IMR-90 (cell line): ENCODE results near the gene DIPK1B. TPM values are rescaled to one million over a fixed set of nuclear protein-coding genes. Genes with fewer than 3 reads are reported as not detected.

Experiments used
- ATAC-seq: fragments of 200-7000 bp; cut with Tn5 transposase; 2 replicates; pipeline ENCODE4 v1.9.1; 2020; ENCODE audit warnings: low read depth, mild to moderate bottlenecking, moderate library complexity
- BruUV-seq: library from RNA; stranded (reverse); fragments of 400-500 nt; replicated peaks from 2 replicates; lab custom pipeline; 2021; lab: Mats Ljungman, UMichigan
- CTCF ChIA-PET: fragments of 300-600 bp; formaldehyde crosslinking; extraction: SDS; loops from one replicate; lab custom pipeline; 2021; ENCODE audit warnings: antibody characterized with exemption; lab: Yijun Ruan, JAX
- POLR2A ChIA-PET: fragments of 300-600 bp; sonication (Branson Sonifier 250); formaldehyde crosslinking; loops from one replicate; lab custom pipeline; 2022; ENCODE audit warnings: antibody characterized with exemption; ENCODE audit not compliant: unreplicated experiment; lab: Charles Lee
- DNase-seq: peaks from one replicate; pipeline ENCODE4 v3.0.0; 2013
- H2AFZ ChIP-seq: replicated peaks from 2 replicates; pipeline ENCODE3; 2013; ENCODE audit warnings: low read length, mild to moderate bottlenecking; ENCODE audit not compliant: poor library complexity
- H2AK5ac ChIP-seq: 2 replicates; pipeline ENCODE4 v1.6.1; 2013; ENCODE audit warnings: low read depth, low read length, inconsistent platforms
- H2AK9ac ChIP-seq: replicated peaks from 2 replicates; pipeline ENCODE3; 2013; ENCODE audit warnings: mild to moderate bottlenecking, low read depth, low read length, moderate library complexity; ENCODE audit not compliant: poor library complexity
- H2BK120ac ChIP-seq: 2 replicates; pipeline ENCODE4 v1.6.1; 2013; ENCODE audit warnings: low read depth, low read length, inconsistent platforms
- H2BK15ac ChIP-seq: 3 replicates; pipeline ENCODE4 v1.6.1; 2013; ENCODE audit warnings: low read depth, low read length, inconsistent platforms
- H2BK20ac ChIP-seq: 2 replicates; pipeline ENCODE4 v1.6.1; 2013; ENCODE audit warnings: low read depth, mild to moderate bottlenecking, inconsistent platforms, low read length, moderate library complexity
- H2BK5ac ChIP-seq: 2 replicates; pipeline ENCODE4 v1.6.1; 2013; ENCODE audit warnings: mild to moderate bottlenecking, low read depth, low read length, inconsistent platforms; ENCODE audit not compliant: poor library complexity, severe bottlenecking
- H3K14ac ChIP-seq: replicated peaks from 2 replicates; pipeline ENCODE4 v1.6.1; 2013; ENCODE audit warnings: low read depth, low read length, inconsistent platforms
- H3K18ac ChIP-seq: 2 replicates; pipeline ENCODE4 v1.6.1; 2013; ENCODE audit warnings: low read depth, low read length, control low read depth
- H3K23ac ChIP-seq: 2 replicates; pipeline ENCODE4 v1.6.1; 2013; ENCODE audit warnings: low read depth, low read length, inconsistent platforms
- H3K27ac ChIP-seq: 2 replicates; pipeline ENCODE4 v1.5.1; 2013; ENCODE audit warnings: mild to moderate bottlenecking, control low read depth, low read length; ENCODE audit not compliant: insufficient read depth
- H3K27me3 ChIP-seq: 2 replicates; pipeline ENCODE4 v1.6.1; 2013; ENCODE audit warnings: low read length; ENCODE audit not compliant: control insufficient read depth, insufficient read depth
- H3K36me3 ChIP-seq: 2 replicates; pipeline ENCODE4 v1.6.1; 2013; ENCODE audit warnings: low read length, mixed read lengths; ENCODE audit not compliant: control insufficient read depth, insufficient read depth
- H3K4ac ChIP-seq: 2 replicates; pipeline ENCODE4 v1.6.1; 2013; ENCODE audit warnings: low read depth, low read length, inconsistent platforms
- H3K4me1 ChIP-seq: 2 replicates; pipeline ENCODE4 v1.6.1; 2013; ENCODE audit warnings: low read length, mixed read lengths; ENCODE audit not compliant: control insufficient read depth, insufficient read depth
- H3K4me2 ChIP-seq: 2 replicates; pipeline ENCODE4 v1.6.1; 2013; ENCODE audit warnings: low read depth, mild to moderate bottlenecking, control low read depth, low read length, moderate library complexity
- H3K4me3 ChIP-seq: 2 replicates; pipeline ENCODE4 v1.5.1; 2013; ENCODE audit warnings: low read depth, mild to moderate bottlenecking, control low read depth, low read length, moderate library complexity; ENCODE audit not compliant: insufficient read depth
- H3K56ac ChIP-seq: 2 replicates; pipeline ENCODE4 v1.6.1; 2013; ENCODE audit warnings: low read length, inconsistent platforms; ENCODE audit not compliant: insufficient read depth; ENCODE audit errors: extremely low read depth
- H3K79me1 ChIP-seq, 2 experiments: 2 replicates each; pipeline ENCODE4 v1.6.1; 2013; ENCODE audit warnings: low read length in 2 of 2, inconsistent platforms in 1 of 2, low read depth in 1 of 2
- H3K9ac ChIP-seq: 2 replicates; pipeline ENCODE4 v1.6.1; 2013; ENCODE audit warnings: low read depth, low read length, control low read depth
- H3K9me1 ChIP-seq: 2 replicates; pipeline ENCODE4 v1.6.1; 2013; ENCODE audit warnings: low read length, inconsistent platforms; ENCODE audit not compliant: insufficient read depth
- H3K9me3 ChIP-seq: 2 replicates; pipeline ENCODE4 v1.6.1; 2013; ENCODE audit warnings: low read length; ENCODE audit not compliant: control insufficient read depth, insufficient read depth
- H4K20me1 ChIP-seq: 2 replicates; pipeline ENCODE4 v1.6.1; 2013; ENCODE audit warnings: low read length, inconsistent platforms; ENCODE audit not compliant: insufficient read depth
- H4K5ac ChIP-seq: 2 replicates; pipeline ENCODE4 v1.6.1; 2013; ENCODE audit warnings: mild to moderate bottlenecking, low read depth, low read length, control low read depth
- H4K8ac ChIP-seq, 2 experiments: 2 replicates each; pipeline ENCODE4 v1.6.1; 2013; ENCODE audit warnings: low read depth in 2 of 2, low read length in 2 of 2, control low read depth in 1 of 2, inconsistent platforms in 1 of 2
- H4K91ac ChIP-seq: 2 replicates; pipeline ENCODE4 v1.6.1; 2013; ENCODE audit warnings: low read depth, low read length, inconsistent platforms; ENCODE audit not compliant: insufficient read depth
- CEBPB ChIP-seq: IDR thresholded peaks from 2 replicates; pipeline ENCODE4 v1.6.1; 2012; ENCODE audit warnings: low read depth, low read length, improper control_type of control experiment
- CHD1 ChIP-seq: IDR thresholded peaks from 2 replicates; pipeline ENCODE4 v1.6.1; 2012; ENCODE audit warnings: low read depth, low read length, improper control_type of control experiment
- FOS ChIP-seq: fragments of 150-350 bp; IDR thresholded peaks from 2 replicates; pipeline ENCODE4 v1.6.1; 2016; ENCODE audit warnings: low read depth, low read length
- MAFK ChIP-seq: IDR thresholded peaks from 2 replicates; pipeline ENCODE4 v1.6.1; 2012; ENCODE audit warnings: low read depth, low read length, improper control_type of control experiment
- MXI1 ChIP-seq: IDR thresholded peaks from 2 replicates; pipeline ENCODE4 v1.6.1; 2012; ENCODE audit warnings: low read depth, mild to moderate bottlenecking, low read length, moderate library complexity, borderline replicate concordance
- NFE2L2 ChIP-seq: fragments of 150-350 bp; IDR thresholded peaks from 2 replicates; pipeline ENCODE4 v1.6.1; 2016; ENCODE audit warnings: low read depth, mild to moderate bottlenecking, low read length
- RCOR1 ChIP-seq: IDR thresholded peaks from 2 replicates; pipeline ENCODE4 v1.6.1; 2012; ENCODE audit warnings: mild to moderate bottlenecking, low read length, improper control_type of control experiment; ENCODE audit not compliant: insufficient replicate concordance
- RFX5 ChIP-seq: IDR thresholded peaks from 2 replicates; pipeline ENCODE4 v1.8.0; 2012; ENCODE audit warnings: low read depth, mild to moderate bottlenecking, low read length, moderate library complexity
- WGBS, 2 experiments: methylation state at CpG; one replicate each; pipeline versions ENCODE4 v1.1.5 to v1.1.7; 2013; ENCODE audit warnings: missing lambda C conversion rate in 2 of 2; ENCODE audit not compliant: insufficient read length in 1 of 2; ENCODE audit errors: extremely low coverage in 2 of 2; 5-methylcytosine and 5-hydroxymethylcytosine counted together
- dilution Hi-C: fragments of 300-500 bp; cut with HindIII; formaldehyde crosslinking; loops from one replicate; pipeline ENCODE4 v1.14.3; 2018; ENCODE audit warnings: low sequenced_read_pairs; ENCODE audit not compliant: unreplicated experiment
- in situ Hi-C: fragments of 300-500 bp; cut with MboI; formaldehyde crosslinking; loops from 3 replicates; pipeline ENCODE4 v1.14.3; 2019; ENCODE audit warnings: low sequenced_read_pairs, inconsistent platforms, mixed read lengths
- intact Hi-C: fragments of 100-400 bp; cut with micrococcal nuclease; formaldehyde crosslinking; loops from 2 replicates; pipeline ENCODE4 v1.10.0; 2022
- polyA plus RNA-seq, 3 experiments: library from polyadenylated mRNA; depleted of rRNA; stranded (reverse); fragments of >200 nt; gene quantifications; 2 replicates each; pipeline ENCODE4 v1.2.3, GENCODE V29; 2012; ENCODE audit warnings: low replicate concordance in 1 of 3
- total RNA-seq: library from RNA; depleted of rRNA; stranded (reverse); fragments of >200 nt; gene quantifications from 2 replicates; pipeline ENCODE4 v1.2.3, GENCODE V29; 2012

Gene DIPK1B
- total and polyA plus RNA-seq, 2 of the 4 experiments (the other 2 are of a cell fraction), result 3.4 to 7.1 TPM

DNA sequence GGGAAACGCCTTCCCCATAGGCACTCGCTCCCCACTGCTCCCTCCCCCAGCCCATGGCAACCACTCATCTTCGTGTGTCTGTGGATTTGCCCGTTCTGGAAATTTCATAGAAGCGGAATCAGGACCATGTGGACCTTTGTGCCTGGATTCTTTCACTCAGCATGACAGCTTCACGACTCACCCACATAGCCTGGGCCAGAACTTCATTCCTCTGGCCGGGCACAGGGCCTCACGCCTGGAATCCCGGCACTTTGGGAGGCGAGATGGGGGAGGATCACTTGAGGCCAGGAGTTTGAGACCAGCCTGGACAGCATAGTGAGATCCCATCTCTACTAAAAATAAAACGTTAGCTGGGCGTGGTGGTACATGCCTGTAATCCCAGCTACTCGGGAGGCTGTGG, 12.1 kb upstream of the DIPK1B start:
- H3K27me3 ChIP-seq, result peaks cover 31% of the 10 kb centered on the region
- H3K36me3 ChIP-seq, result no peaks in the 10 kb centered on the region
- no peak overlapping the region for H2AK5ac ChIP-seq
- H3K79me1 ChIP-seq, result no peaks in the 10 kb centered on the region
- H2BK20ac ChIP-seq, result no peak overlapping the region
- ChIA-PET CTCF (no interaction called here), POLR2A (no interaction called here)
- H3K9ac ChIP-seq, result no peak overlapping the region
- no peak overlapping the region for H2BK120ac ChIP-seq
- intact Hi-C loops (no loop called here), in situ Hi-C loops (no loop called here), dilution Hi-C loops (no loop called here)
- TF ChIP-seq NFE2L2 (no peak), MAFK (no peak), FOS (no peak), CHD1 (no peak), MXI1 (no peak), RFX5 (no peak), CEBPB (no peak), RCOR1 (no peak)
- H3K4me1 ChIP-seq, result 0 out of 2 replicates have a peak, but pooled peaks cover 2% of the 10 kb centered on the region
- no TSS peak for BruUV-seq
- WGBS, 2 experiments, result 87% methylated on average over 5 of the region's 13 CpGs; no CpG with 5 or more reads in 1 of the 2 experiments
- H4K91ac ChIP-seq, result no peak overlapping the region
- no peak overlapping the region for H2BK15ac ChIP-seq
- no peak overlapping the region for H3K27ac ChIP-seq
- peak; percentile 44 for DNase-seq
- H3K23ac ChIP-seq, result no peak overlapping the region
- H4K8ac ChIP-seq, result no peak overlapping the region
- H4K20me1 ChIP-seq, result no peaks in the 10 kb centered on the region
- H3K18ac ChIP-seq, result no peak overlapping the region
- H3K9me3 ChIP-seq, result no peaks in the 10 kb centered on the region
- ATAC-seq, result peak; percentile 28
- no peak overlapping the region for H3K56ac ChIP-seq
- no peak overlapping the region for H2AFZ ChIP-seq
- no peak overlapping the region for H3K14ac ChIP-seq
- no peaks in the 10 kb centered on the region for H3K9me1 ChIP-seq
- no peak overlapping the region for H2BK5ac ChIP-seq
- no peak overlapping the region for H3K4me2 ChIP-seq
- no peak overlapping the region for H4K5ac ChIP-seq
- no peak overlapping the region for H3K4ac ChIP-seq
- peak overlapping the region; percentile 61 for H2AK9ac ChIP-seq
- H3K4me3 ChIP-seq, result no peak overlapping the region
